Thyroid gland (tissue), 4 donors: ENCODE results near the gene FAAP100. TPM values are rescaled to one million over a fixed set of nuclear protein-coding genes. Genes with fewer than 3 reads are reported as not detected.
A peak's percentile ranks its signal among the peaks of the same experiment; 100 is the strongest.

Experiments
- DNase-seq, 2 donors: peaks; one replicate each; pipeline ENCODE4 v3.0.0-alpha.2; 2019
- H3K27ac ChIP-seq, 3 donors: fragments of 200-600 bp; sonication (generic); 1 replicate in 2 of 3; 2 replicates in 1 of 3; pipeline ENCODE4 v1.5.1; 2016 to 2019; ENCODE audit warnings: mild to moderate bottlenecking in 1 of 3, moderate library complexity in 1 of 3
- H3K27me3 ChIP-seq: fragments of 200-600 bp; sonication (generic); one replicate; pipeline ENCODE4 v1.5.1; 2019
- H3K36me3 ChIP-seq, 2 donors: fragments of 200-600 bp; sonication (generic); one replicate each; pipeline ENCODE4 v1.5.1; 2016 to 2019
- H3K4me1 ChIP-seq, 2 donors: fragments of 200-600 bp; sonication (generic); one replicate each; pipeline ENCODE4 v1.5.1; 2017 to 2019
- H3K4me3 ChIP-seq, 3 donors: fragments of 200-600 bp; sonication (generic); replicated peaks in 1 of 3; 1 replicate in 2 of 3; 2 replicates in 1 of 3; pipeline ENCODE4 v1.5.1; 2016; ENCODE audit warnings: mild to moderate bottlenecking in 1 of 3
- H3K9me3 ChIP-seq: fragments of 200-600 bp; sonication (generic); one replicate; pipeline ENCODE4 v1.5.1; 2017
- POLR2A ChIP-seq, 2 donors: fragments of 450-650 bp; IDR thresholded peaks; one replicate each; pipeline ENCODE4 v1.6.1; 2017; ENCODE audit warnings: antibody characterized with exemption in 2 of 2, mild to moderate bottlenecking in 2 of 2, moderate library complexity in 1 of 2
- WGBS, 2 donors: methylation state at CpG; one replicate each; pipeline ENCODE4 v1.1.5; 2017; 5-methylcytosine and 5-hydroxymethylcytosine counted together
- intact Hi-C: fragments of 100-400 bp; cut with DNase I; formaldehyde crosslinking; loops from one replicate; pipeline ENCODE4 v1.15.1; 2023
- total RNA-seq, 4 donors: library from RNA; depleted of rRNA; stranded (reverse); fragments of >200 nt; gene quantifications; one replicate each; pipeline ENCODE4 v1.2.3, GENCODE V29; 2016
- TF ChIP-seq, protein P1 (sequence below), 6 experiments: fragments of 200-600 bp in 3 of 6; fragments of 450-650 bp in 3 of 6; sonication (generic) in 3 of 6; IDR thresholded peaks; one replicate each; pipeline ENCODE4 v1.5.1; 2016 to 2019; ENCODE audit warnings: antibody characterized with exemption in 6 of 6, mild to moderate bottlenecking in 2 of 6, inconsistent platforms in 1 of 6, moderate library complexity in 1 of 6

FAAP100 gene
- total RNA-seq, 4 donors from 2014 or later: 24.1 to 35.2 (median 31.0) TPM

DNA sequence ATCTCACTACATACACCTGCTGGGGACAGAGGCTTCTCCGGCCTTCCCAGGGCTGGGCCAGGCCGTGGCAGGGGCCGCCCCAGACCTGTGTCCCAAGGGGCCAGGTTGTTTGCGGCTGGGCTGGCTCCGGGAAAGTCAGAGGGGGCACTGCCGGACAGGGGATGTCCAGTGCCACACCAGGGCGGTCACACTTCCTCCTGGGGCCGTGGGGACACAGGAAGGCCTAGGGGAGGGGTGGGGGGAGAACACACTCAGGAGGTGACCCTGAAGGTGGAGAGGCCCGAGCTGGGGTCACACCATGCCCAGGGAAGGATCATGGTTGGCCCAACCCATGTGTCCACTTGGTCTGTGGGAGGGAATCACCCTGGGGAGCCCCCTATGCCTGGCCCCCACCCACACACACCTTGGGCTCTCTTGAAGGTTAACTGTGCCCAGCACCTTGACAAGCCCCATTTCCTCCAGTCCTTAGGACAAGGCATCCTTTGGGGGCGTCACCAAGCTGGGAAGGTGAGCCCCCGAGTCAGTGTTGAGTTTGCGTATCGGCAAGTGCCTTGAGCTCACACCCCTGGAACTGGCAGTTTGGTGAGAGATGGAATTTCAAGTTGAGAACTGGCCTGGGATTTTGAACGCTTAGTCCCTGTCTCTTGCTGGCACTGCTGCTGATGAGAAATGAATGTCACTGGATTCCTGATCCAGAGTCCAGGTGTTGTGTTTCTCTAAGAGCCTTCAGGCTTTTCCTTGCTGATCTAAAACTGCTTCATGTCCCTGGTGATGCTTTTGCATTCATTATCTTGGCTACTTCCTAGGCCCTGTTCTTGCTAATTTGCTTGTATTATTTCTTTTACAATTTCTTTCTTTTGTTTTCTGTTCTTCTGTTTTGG, 31.9 kb downstream of the FAAP100 start:
- Histone ChIP-seq H3K9me3 (no peaks in the 10 kb centered on the region), H3K27me3 (no peaks in the 10 kb centered on the region), H3K36me3 (no peaks in the 10 kb centered on the region), H3K27ac (peak overlapping the region; percentile 83 to 90 (median 86)), H3K4me1 (peaks cover 52 to 85% of the 10 kb centered on the region in 2 donors), H3K4me3 (no peak overlapping the region)
- 54 to 67% methylated on average over 3 to 14 of the region's 14 CpGs for WGBS, 2 donors
- DNase-seq: peak in 1 of 2 donors; percentile 41
- TF ChIP-seq POLR2A (IDR thresholded peaks at IDR 0.05): no peak
- TF ChIP-seq, protein P1, sequence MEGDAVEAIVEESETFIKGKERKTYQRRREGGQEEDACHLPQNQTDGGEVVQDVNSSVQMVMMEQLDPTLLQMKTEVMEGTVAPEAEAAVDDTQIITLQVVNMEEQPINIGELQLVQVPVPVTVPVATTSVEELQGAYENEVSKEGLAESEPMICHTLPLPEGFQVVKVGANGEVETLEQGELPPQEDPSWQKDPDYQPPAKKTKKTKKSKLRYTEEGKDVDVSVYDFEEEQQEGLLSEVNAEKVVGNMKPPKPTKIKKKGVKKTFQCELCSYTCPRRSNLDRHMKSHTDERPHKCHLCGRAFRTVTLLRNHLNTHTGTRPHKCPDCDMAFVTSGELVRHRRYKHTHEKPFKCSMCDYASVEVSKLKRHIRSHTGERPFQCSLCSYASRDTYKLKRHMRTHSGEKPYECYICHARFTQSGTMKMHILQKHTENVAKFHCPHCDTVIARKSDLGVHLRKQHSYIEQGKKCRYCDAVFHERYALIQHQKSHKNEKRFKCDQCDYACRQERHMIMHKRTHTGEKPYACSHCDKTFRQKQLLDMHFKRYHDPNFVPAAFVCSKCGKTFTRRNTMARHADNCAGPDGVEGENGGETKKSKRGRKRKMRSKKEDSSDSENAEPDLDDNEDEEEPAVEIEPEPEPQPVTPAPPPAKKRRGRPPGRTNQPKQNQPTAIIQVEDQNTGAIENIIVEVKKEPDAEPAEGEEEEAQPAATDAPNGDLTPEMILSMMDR (IDR thresholded peaks at IDR 0.05): no peak
- intact Hi-C loops: no loop called here

- intact Hi-C loops: no loop called here
- WGBS, 2 donors: 0% methylated on average over 1 to 6 of the region's 61 CpGs
These were observed 32.7 kb downstream of the FAAP100 start for GRCh38 chr17:81519284-81520020.

DNA sequence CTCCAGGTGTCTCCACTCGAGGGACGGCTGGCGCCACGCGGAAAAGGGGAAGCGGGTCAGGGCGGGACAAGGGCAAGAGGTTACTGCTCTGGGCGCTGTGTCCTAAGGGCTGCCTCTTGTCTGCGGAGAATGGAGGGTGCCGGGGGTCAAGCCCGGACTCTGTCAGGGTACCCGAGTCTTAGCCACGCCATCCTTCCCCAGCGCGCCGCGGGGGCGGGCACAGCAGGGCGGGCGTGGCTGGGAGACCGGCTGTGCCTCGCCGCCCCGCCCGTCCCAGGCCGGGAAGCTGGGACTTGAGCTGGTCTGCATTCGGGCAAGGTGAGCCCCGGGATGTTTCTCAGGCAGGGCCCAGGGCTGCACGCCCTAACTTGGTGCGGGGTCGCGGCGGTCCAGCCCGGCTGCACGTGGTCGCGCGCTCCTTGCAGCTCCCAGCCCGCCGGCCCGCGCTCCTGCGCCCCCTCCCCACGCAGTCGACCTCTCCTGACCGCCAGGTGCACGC, 33.3 kb downstream of the FAAP100 start:
- peaks cover 52 to 79% of the 10 kb centered on the region in 2 donors for H3K4me1 ChIP-seq
- intact Hi-C loops: no loop called here
- no peaks in the 10 kb centered on the region for H3K9me3 ChIP-seq
- H3K27ac ChIP-seq: peak overlapping the region; percentile 83 to 90 (median 86)
- DNase-seq: peak; percentile 72 to 73
- 0 to 5% methylated on average over 1 to 4 of the region's 47 CpGs for WGBS, 2 donors
- no peaks in the 10 kb centered on the region for H3K27me3 ChIP-seq
- H3K36me3 ChIP-seq: no peaks in the 10 kb centered on the region
- H3K4me3 ChIP-seq: peak overlapping the region; percentile 3 to 51 (median 35)
- TF ChIP-seq, protein P1 (IDR thresholded peaks at IDR 0.05): no peak
- TF ChIP-seq POLR2A (IDR thresholded peaks at IDR 0.05): no peak

More at GRCh38 chr17:81519284-81520020, 32.7 kb downstream of the FAAP100 start:
- Histone ChIP-seq H3K36me3 (no peaks in the 10 kb centered on the region), H3K4me3 (peak overlapping the region; percentile 3 to 51 (median 35)), H3K27me3 (no peaks in the 10 kb centered on the region), H3K27ac (peak overlapping the region; percentile 83 to 90 (median 86)), H3K4me1 (peaks cover 52 to 83% of the 10 kb centered on the region in 2 donors), H3K9me3 (no peaks in the 10 kb centered on the region)
- peak; percentile 89 for DNase-seq
- TF ChIP-seq, protein P1 (IDR thresholded peaks at IDR 0.05): peak; percentile 57 to 92 (median 83)
- TF ChIP-seq POLR2A (IDR thresholded peaks at IDR 0.05): peak; percentile 19 to 77

DNA sequence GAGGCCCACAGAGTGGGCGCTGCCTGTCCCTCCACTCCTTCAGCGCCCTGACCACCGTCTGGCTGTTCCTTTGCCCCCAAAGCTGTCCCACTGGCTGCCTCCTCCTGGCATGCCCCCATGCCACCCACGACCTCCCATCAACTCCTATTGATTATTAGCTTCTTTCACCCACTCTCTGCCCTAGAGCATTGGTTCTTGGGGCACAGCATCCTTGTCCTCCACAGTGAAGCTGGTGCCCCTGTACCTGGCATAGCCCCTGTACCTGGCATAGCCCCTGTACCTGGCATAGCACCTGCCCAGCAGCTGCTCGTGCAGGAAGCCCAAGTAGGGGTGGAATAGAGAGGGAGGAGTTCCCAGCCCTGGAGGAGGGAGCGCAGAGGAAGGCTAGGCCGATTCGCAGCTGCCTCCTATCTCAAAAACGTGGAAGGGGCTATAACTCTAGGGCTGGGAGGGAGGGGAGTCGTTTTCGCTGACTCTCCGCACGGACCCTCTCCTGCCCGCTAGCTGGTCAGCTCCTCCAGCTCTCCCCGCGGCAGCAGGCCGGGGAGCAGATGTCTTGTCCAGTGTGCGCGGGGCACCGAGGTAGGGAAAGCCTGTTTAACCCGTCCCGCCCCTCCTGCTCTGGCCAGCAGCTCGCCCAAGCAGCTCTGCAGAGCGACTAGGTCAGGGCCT, 33.9 kb downstream of the FAAP100 start:
- no peaks in the 10 kb centered on the region for H3K27me3 ChIP-seq
- no peaks in the 10 kb centered on the region for H3K36me3 ChIP-seq
- peak in 1 of 2 donors; percentile 55 for DNase-seq
- WGBS, 2 donors: 45 to 54% methylated on average over 19 to 21 of the region's 24 CpGs
- H3K4me1 ChIP-seq: peaks cover 51 to 78% of the 10 kb centered on the region in 2 donors
- peak overlapping the region in 1 of 3 donors; percentile 51 for H3K4me3 ChIP-seq
- H3K9me3 ChIP-seq: no peaks in the 10 kb centered on the region
- H3K27ac ChIP-seq: peak overlapping the region; percentile 36 to 90 (median 83)
- no peak for TF ChIP-seq POLR2A (IDR thresholded peaks at IDR 0.05)
- TF ChIP-seq, protein P1 (IDR thresholded peaks at IDR 0.05): no peak
- intact Hi-C loops: no loop called here
